ENCODE measurements around the gene SNAPC2. TPM values are rescaled to one million over a fixed set of nuclear protein-coding genes. Genes with fewer than 3 reads are reported as not detected.
A peak's percentile ranks its signal among the peaks of the same experiment; 100 is the strongest.
"Not testable (repeated sequence)": the region's sequence is repeated elsewhere in the genome, so short reads cannot be mapped to it uniquely, and the experiment has no call there.

Gene SNAPC2
- total and polyA plus RNA-seq, 2 donors from 2014 or later = 18.4 to 24.3 TPM

- intact Hi-C loops (cut with DNase I) = no loop called here
- Histone ChIP-seq H3K27me3 (ENCODE audit: control insufficient read depth, insufficient read depth, low read length) (no peaks in the 10 kb centered on the region), H3K27ac (ENCODE audit: low read depth in 2 of 2, low read length in 2 of 2) (no peak overlapping the region), H3K9ac (ENCODE audit: low read length in 3 of 3) (no peak overlapping the region), H3K4me1 (ENCODE audit: control insufficient read depth in 2 of 3, insufficient read depth in 2 of 3, low read depth in 1 of 3, low read length in 3 of 3) (peaks cover 0 to 3% (median 0%) of the 10 kb centered on the region in 3 donors), H3K4me3 (ENCODE audit: low read length in 3 of 3) (no peak overlapping the region), H3K9me3 (ENCODE audit: control insufficient read depth in 2 of 3, insufficient read depth in 1 of 3, low read length in 3 of 3) (no peaks in the 10 kb centered on the region), H3K36me3 (ENCODE audit: control insufficient read depth in 2 of 3, insufficient read depth in 3 of 3, low read length in 3 of 3) (no peaks in the 10 kb centered on the region)
- FAIRE-seq = no peak
- no peak for TF ChIP-seq CTCF (IDR thresholded peaks at IDR 0.05; ENCODE audit: borderline replicate concordance, extremely low read depth, insufficient read depth)
- DNase-seq = peak in 1 of 5 donors; percentile 24
These were observed 32.9 kb downstream of the SNAPC2 start for GRCh38 chr19:7953060-7953459.

GRCh38 chr19:7953576-7953975, 33.4 kb downstream of the SNAPC2 start:
- no peak overlapping the region for H3K9ac ChIP-seq (ENCODE audit: low read length in 3 of 3)
- intact Hi-C loops (cut with DNase I) = no loop called here
- no peak for FAIRE-seq

GRCh38 chr19:7955696-7956095, 35.6 kb downstream of the SNAPC2 start:
- intact Hi-C loops (cut with DNase I) = no loop called here
- H3K27me3 ChIP-seq (ENCODE audit: control insufficient read depth, insufficient read depth, low read length) = no peaks in the 10 kb centered on the region
- no peak for TF ChIP-seq CTCF (IDR thresholded peaks at IDR 0.05; ENCODE audit: borderline replicate concordance, extremely low read depth, insufficient read depth)
- H3K9ac ChIP-seq (ENCODE audit: low read length in 3 of 3) = no peak overlapping the region
- no peaks in the 10 kb centered on the region for H3K36me3 ChIP-seq (ENCODE audit: control insufficient read depth in 2 of 3, insufficient read depth in 3 of 3, low read length in 3 of 3)
- no peak for DNase-seq
- no peak overlapping the region for H3K27ac ChIP-seq (ENCODE audit: low read depth in 2 of 2, low read length in 2 of 2)
- H3K9me3 ChIP-seq (ENCODE audit: control insufficient read depth in 2 of 3, insufficient read depth in 1 of 3, low read length in 3 of 3) = no peaks in the 10 kb centered on the region
- peaks cover 0 to 3% (median 1%) of the 10 kb centered on the region in 3 donors for H3K4me1 ChIP-seq (ENCODE audit: control insufficient read depth in 2 of 3, insufficient read depth in 2 of 3, low read depth in 1 of 3, low read length in 3 of 3)
- no peak for FAIRE-seq
- no peak overlapping the region for H3K4me3 ChIP-seq (ENCODE audit: low read length in 3 of 3)

More at GRCh38 chr19:7953576-7953975, 33.4 kb downstream of the SNAPC2 start:
- H3K27ac ChIP-seq (ENCODE audit: low read depth in 2 of 2, low read length in 2 of 2) = no peak overlapping the region
- no peaks in the 10 kb centered on the region for H3K27me3 ChIP-seq (ENCODE audit: control insufficient read depth, insufficient read depth, low read length)
- no peaks in the 10 kb centered on the region for H3K36me3 ChIP-seq (ENCODE audit: control insufficient read depth in 2 of 3, insufficient read depth in 3 of 3, low read length in 3 of 3)
- no peak for TF ChIP-seq CTCF (IDR thresholded peaks at IDR 0.05; ENCODE audit: borderline replicate concordance, extremely low read depth, insufficient read depth)
- DNase-seq = no peak
- H3K4me3 ChIP-seq (ENCODE audit: low read length in 3 of 3) = no peak overlapping the region
- peaks cover 0 to 3% (median 0%) of the 10 kb centered on the region in 3 donors for H3K4me1 ChIP-seq (ENCODE audit: control insufficient read depth in 2 of 3, insufficient read depth in 2 of 3, low read depth in 1 of 3, low read length in 3 of 3)
- H3K9me3 ChIP-seq (ENCODE audit: control insufficient read depth in 2 of 3, insufficient read depth in 1 of 3, low read length in 3 of 3) = no peaks in the 10 kb centered on the region

GRCh38 chr19:7959211-7959610, 39.1 kb downstream of the SNAPC2 start:
- DNase-seq = no peak
- Histone ChIP-seq H3K36me3 (ENCODE audit: control insufficient read depth in 2 of 3, insufficient read depth in 3 of 3, low read length in 3 of 3) (peaks cover 0 to 5% (median 0%) of the 10 kb centered on the region in 3 donors), H3K4me3 (ENCODE audit: low read length in 3 of 3) (no peak overlapping the region)

GRCh38 chr19:7961082-7961481, 40.9 kb downstream of the SNAPC2 start:
- Histone ChIP-seq H3K36me3 (ENCODE audit: control insufficient read depth in 2 of 3, insufficient read depth in 3 of 3, low read length in 3 of 3) (peaks cover 0 to 12% (median 3%) of the 10 kb centered on the region in 3 donors), H3K9ac (ENCODE audit: low read length in 3 of 3) (peak overlapping the region in 1 of 3 donors; percentile 53), H3K27ac (ENCODE audit: low read depth in 2 of 2, low read length in 2 of 2) (peak overlapping the region; percentile 41 to 80), H3K4me1 (ENCODE audit: control insufficient read depth in 2 of 3, insufficient read depth in 2 of 3, low read depth in 1 of 3, low read length in 3 of 3) (peaks cover 0 to 22% (median 10%) of the 10 kb centered on the region in 3 donors)
- H3K9me3 ChIP-seq (ENCODE audit: control insufficient read depth in 2 of 3, insufficient read depth in 1 of 3, low read length in 3 of 3); H3K27me3 ChIP-seq (ENCODE audit: control insufficient read depth, insufficient read depth, low read length); FAIRE-seq; DNase-seq; H3K4me3 ChIP-seq (ENCODE audit: low read length in 3 of 3); intact Hi-C loops (cut with DNase I): not testable (repeated sequence)

More at GRCh38 chr19:7959211-7959610, 39.1 kb downstream of the SNAPC2 start:
- FAIRE-seq = no peak
- Histone ChIP-seq H3K4me1 (ENCODE audit: control insufficient read depth in 2 of 3, insufficient read depth in 2 of 3, low read depth in 1 of 3, low read length in 3 of 3) (peaks cover 0 to 22% (median 10%) of the 10 kb centered on the region in 3 donors), H3K27ac (ENCODE audit: low read depth in 2 of 2, low read length in 2 of 2) (no peak overlapping the region), H3K27me3 (ENCODE audit: control insufficient read depth, insufficient read depth, low read length) (no peaks in the 10 kb centered on the region), H3K9me3 (ENCODE audit: control insufficient read depth in 2 of 3, insufficient read depth in 1 of 3, low read length in 3 of 3) (no peaks in the 10 kb centered on the region), H3K9ac (ENCODE audit: low read length in 3 of 3) (no peak overlapping the region)
- intact Hi-C loops (cut with DNase I) = no loop called here
- TF ChIP-seq CTCF (IDR thresholded peaks at IDR 0.05; ENCODE audit: borderline replicate concordance, extremely low read depth, insufficient read depth) = no peak

All from kidney (tissue), 14 donors.